Stimulated activated CD4-positive, alpha-beta T cell treated with anti-CD3 and anti-CD28 coated beads, Interleukin-4, amount 100 ng/mL, for 24 hours (primary cell): Measurements from ENCODE around the gene CCDC93.

Experiments used
- DNase-seq: peaks from one replicate; pipeline ENCODE4 v3.0.0-alpha.2; 2020

The CCDC93 gene

GRCh38 chr2:117985092-117985491 is 28.8 kb downstream of the CCDC93 start:
- no peak for DNase-seq

GRCh38 chr2:117984208-117984607 is 29.7 kb downstream of the CCDC93 start:
- DNase-seq = no peak

- DNase-seq = no peak
Measured at GRCh38 chr2:117983040-117983439, 30.8 kb downstream of the CCDC93 start.

GRCh38 chr2:117982376-117983033 is 31.4 kb downstream of the CCDC93 start:
- DNase-seq = no peak

GRCh38 chr2:117981810-117982209 is 32.1 kb downstream of the CCDC93 start:
- DNase-seq = no peak

- no peak for DNase-seq
Measured at GRCh38 chr2:117980783-117981676, 32.8 kb downstream of the CCDC93 start.

GRCh38 chr2:117979911-117980701 is 33.8 kb downstream of the CCDC93 start:
- no peak for DNase-seq

- DNase-seq = no peak
Measured at GRCh38 chr2:117977696-117978095, 36.2 kb downstream of the CCDC93 start.

GRCh38 chr2:117976581-117976980 is 37.3 kb downstream of the CCDC93 start:
- no peak for DNase-seq

GRCh38 chr2:117973498-117974082 is 40.3 kb downstream of the CCDC93 start:
- no peak for DNase-seq

- DNase-seq = no peak
Measured at GRCh38 chr2:117972476-117973123, 41.3 kb downstream of the CCDC93 start.

- no peak for DNase-seq
Measured at GRCh38 chr2:117968722-117969121, 45.1 kb downstream of the CCDC93 start.

GRCh38 chr2:117967977-117968718 is 45.7 kb downstream of the CCDC93 start:
- no peak for DNase-seq

GRCh38 chr2:117963446-117963845 is 50.4 kb downstream of the CCDC93 start:
- DNase-seq = no peak

- no peak for DNase-seq
Measured at GRCh38 chr2:117961201-117961600, 52.7 kb downstream of the CCDC93 start.

- no peak for DNase-seq
Measured at GRCh38 chr2:117960231-117960630, 53.6 kb downstream of the CCDC93 start.

- DNase-seq = no peak
Measured at GRCh38 chr2:117958186-117958585, 55.7 kb downstream of the CCDC93 start.

- no peak for DNase-seq
Measured at GRCh38 chr2:117957616-117958015, 56.3 kb downstream of the CCDC93 start.

- DNase-seq = no peak
Measured at GRCh38 chr2:117956036-117956796, 57.7 kb downstream of the CCDC93 start.

GRCh38 chr2:117953231-117953630 is 60.6 kb downstream of the CCDC93 start:
- DNase-seq = no peak

- no peak for DNase-seq
Measured at GRCh38 chr2:117952701-117953100, 61.2 kb downstream of the CCDC93 start.
